Endodermal cell (in vitro differentiated cells): ENCODE measurements around the gene RBM12. TPM values are rescaled to one million over a fixed set of nuclear protein-coding genes. Genes with fewer than 3 reads are reported as not detected.

Source experiments
- DNase-seq: peaks from one replicate; pipeline ENCODE4 v3.0.0-alpha.2; 2017
- H3K27ac ChIP-seq: 2 replicates; pipeline ENCODE4 v1.5.1; 2013; ENCODE audit warnings: mild to moderate bottlenecking, low read depth, low read length, moderate library complexity
- H3K27me3 ChIP-seq: 2 replicates; pipeline ENCODE4 v1.6.1; 2013; ENCODE audit warnings: mild to moderate bottlenecking, low read length, moderate library complexity; ENCODE audit not compliant: insufficient read depth, control insufficient read depth, poor library complexity, severe bottlenecking
- H3K36me3 ChIP-seq: 2 replicates; pipeline ENCODE4 v1.7.0; 2013; ENCODE audit warnings: mild to moderate bottlenecking, low read length, moderate library complexity; ENCODE audit not compliant: control insufficient read depth, insufficient read depth
- H3K4me1 ChIP-seq: one replicate; pipeline ENCODE4 v1.7.0; 2013; ENCODE audit warnings: low read length; ENCODE audit not compliant: control insufficient read depth, insufficient read depth
- H3K4me3 ChIP-seq: 2 replicates; pipeline ENCODE4 v1.5.1; 2013; ENCODE audit warnings: mild to moderate bottlenecking, low read length, moderate library complexity
- H3K9ac ChIP-seq: 2 replicates; pipeline ENCODE4 v1.6.1; 2013; ENCODE audit warnings: mild to moderate bottlenecking, low read length, moderate library complexity; ENCODE audit not compliant: poor library complexity, severe bottlenecking; ENCODE audit errors: extremely low read depth
- H3K9me3 ChIP-seq: 2 replicates; pipeline ENCODE4 v1.6.1; 2013; ENCODE audit warnings: mild to moderate bottlenecking, low read length, moderate library complexity; ENCODE audit not compliant: control insufficient read depth
- H3K27ac Mint-ChIP-seq: 2 replicates; pipeline ENCODE4 v1.8.0; 2020; ENCODE audit warnings: mixed read lengths
- H3K27me3 Mint-ChIP-seq: 2 replicates; pipeline ENCODE4 v1.8.0; 2021; ENCODE audit warnings: mild to moderate bottlenecking, mixed read lengths; ENCODE audit not compliant: insufficient read depth
- H3K36me3 Mint-ChIP-seq: 2 replicates; pipeline ENCODE4 v1.8.0; 2020; ENCODE audit warnings: low read depth, mixed read lengths
- H3K4me1 Mint-ChIP-seq: 2 replicates; pipeline ENCODE4 v1.8.0; 2020; ENCODE audit warnings: mixed read lengths
- H3K4me3 Mint-ChIP-seq: 2 replicates; pipeline ENCODE4 v1.8.0; 2020; ENCODE audit warnings: mild to moderate bottlenecking, moderate library complexity, mixed read lengths
- H3K9me3 Mint-ChIP-seq: 2 replicates; pipeline ENCODE4 v1.8.0; 2020; ENCODE audit warnings: mild to moderate bottlenecking, mixed read lengths
- WGBS, 2 experiments: methylation state at CpG; one replicate each; pipeline versions ENCODE4 v1.1.5 to v1.1.7; 2013; ENCODE audit warnings: missing lambda C conversion rate in 2 of 2, mixed read lengths in 1 of 2; ENCODE audit not compliant: insufficient coverage in 1 of 2, insufficient read length in 1 of 2; 5-methylcytosine and 5-hydroxymethylcytosine counted together
- total RNA-seq, 2 donors: library from RNA; stranded (reverse); fragmentation: NEBNext Ultra II Directional in 1 of 2; extraction: Animal tissue kit (Norgen Biotek cat#: 25700) in 1 of 2; gene quantifications; 2 replicates in 1 of 2; 3 replicates in 1 of 2; pipeline ENCODE4 v1.2.1, GENCODE V29; 2021
- TF ChIP-seq, protein P1 (sequence below): fragments of 200-600 bp; sonication (generic); conservative IDR thresholded peaks from 2 replicates; pipeline ENCODE4 v1.5.0; 2021; ENCODE audit warnings: antibody characterized with exemption, mild to moderate bottlenecking

Gene RBM12
- total RNA-seq, 2 donors from 2014 or later, result 106 to 158 TPM

GRCh38 chr20:35638751-35639150 lies 25.9 kb downstream of the RBM12 start:
- Histone ChIP-seq H3K9me3 (no peaks in the 10 kb centered on the region), H3K4me1 (no peaks in the 10 kb centered on the region), H3K4me3 (no peak overlapping the region), H3K27ac (no peak overlapping the region), H3K9ac (no peak overlapping the region), H3K36me3 (peaks cover 2% of the 10 kb centered on the region), H3K27me3 (no peaks in the 10 kb centered on the region)
- Mint-ChIP-seq H3K27ac (no peak overlapping the region), H3K27me3 (no peaks in the 10 kb centered on the region), H3K4me3 (no peak overlapping the region), H3K9me3 (no peaks in the 10 kb centered on the region), H3K4me1 (peaks cover 24% of the 10 kb centered on the region), H3K36me3 (peaks cover 7% of the 10 kb centered on the region)
- TF ChIP-seq, protein P1, sequence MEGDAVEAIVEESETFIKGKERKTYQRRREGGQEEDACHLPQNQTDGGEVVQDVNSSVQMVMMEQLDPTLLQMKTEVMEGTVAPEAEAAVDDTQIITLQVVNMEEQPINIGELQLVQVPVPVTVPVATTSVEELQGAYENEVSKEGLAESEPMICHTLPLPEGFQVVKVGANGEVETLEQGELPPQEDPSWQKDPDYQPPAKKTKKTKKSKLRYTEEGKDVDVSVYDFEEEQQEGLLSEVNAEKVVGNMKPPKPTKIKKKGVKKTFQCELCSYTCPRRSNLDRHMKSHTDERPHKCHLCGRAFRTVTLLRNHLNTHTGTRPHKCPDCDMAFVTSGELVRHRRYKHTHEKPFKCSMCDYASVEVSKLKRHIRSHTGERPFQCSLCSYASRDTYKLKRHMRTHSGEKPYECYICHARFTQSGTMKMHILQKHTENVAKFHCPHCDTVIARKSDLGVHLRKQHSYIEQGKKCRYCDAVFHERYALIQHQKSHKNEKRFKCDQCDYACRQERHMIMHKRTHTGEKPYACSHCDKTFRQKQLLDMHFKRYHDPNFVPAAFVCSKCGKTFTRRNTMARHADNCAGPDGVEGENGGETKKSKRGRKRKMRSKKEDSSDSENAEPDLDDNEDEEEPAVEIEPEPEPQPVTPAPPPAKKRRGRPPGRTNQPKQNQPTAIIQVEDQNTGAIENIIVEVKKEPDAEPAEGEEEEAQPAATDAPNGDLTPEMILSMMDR, result no peak
- no peak for DNase-seq
- WGBS, 2 experiments, result 87% methylated on average over 2 of the region's 2 CpGs; no CpG with 5 or more reads in 1 of the 2 experiments

GRCh38 chr20:35637276-35637675 lies 27.4 kb downstream of the RBM12 start:
- Histone ChIP-seq H3K27ac (no peak overlapping the region), H3K9ac (no peak overlapping the region), H3K4me1 (no peaks in the 10 kb centered on the region), H3K27me3 (no peaks in the 10 kb centered on the region), H3K4me3 (no peak overlapping the region), H3K9me3 (no peaks in the 10 kb centered on the region), H3K36me3 (peaks cover 11% of the 10 kb centered on the region)
- 94 to 95% methylated on average over 6 of the region's 6 CpGs for WGBS, 2 experiments
- no peak overlapping the region for H3K27ac Mint-ChIP-seq
- peaks cover 18% of the 10 kb centered on the region for H3K4me1 Mint-ChIP-seq
- DNase-seq, result no peak
- H3K27me3 Mint-ChIP-seq, result no peaks in the 10 kb centered on the region
- TF ChIP-seq, protein P1, result no peak
- H3K9me3 Mint-ChIP-seq, result no peaks in the 10 kb centered on the region
- peaks cover 10% of the 10 kb centered on the region for H3K36me3 Mint-ChIP-seq
- H3K4me3 Mint-ChIP-seq, result no peak overlapping the region

DNA sequence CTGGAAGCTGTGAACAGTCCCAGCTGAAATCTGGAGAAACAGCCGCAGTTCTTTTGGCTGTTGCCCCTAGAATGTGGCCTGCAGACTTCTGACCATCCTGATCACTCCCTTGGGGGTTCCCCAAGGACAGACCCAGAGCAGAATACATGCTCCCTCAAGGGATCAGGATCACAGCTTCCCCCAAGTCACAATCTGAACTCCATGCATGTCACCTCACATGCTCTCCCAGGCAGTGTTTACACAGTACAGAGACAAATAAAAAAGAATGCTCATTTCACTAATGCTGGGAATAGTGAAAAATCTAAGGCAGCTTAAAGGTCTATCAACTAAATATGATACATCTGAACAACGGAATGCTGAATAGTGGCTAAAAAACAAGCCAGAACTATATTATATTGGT lies 28.6 kb downstream of the RBM12 start:
- Mint-ChIP-seq H3K27ac (peak overlapping the region; percentile 38), H3K4me1 (peaks cover 18% of the 10 kb centered on the region), H3K36me3 (peaks cover 15% of the 10 kb centered on the region), H3K27me3 (no peaks in the 10 kb centered on the region), H3K4me3 (no peak overlapping the region), H3K9me3 (no peaks in the 10 kb centered on the region)
- Histone ChIP-seq H3K27me3 (no peaks in the 10 kb centered on the region), H3K4me1 (no peaks in the 10 kb centered on the region), H3K4me3 (no peak overlapping the region), H3K27ac (no peak overlapping the region), H3K36me3 (peaks cover 23% of the 10 kb centered on the region), H3K9me3 (no peaks in the 10 kb centered on the region), H3K9ac (no peak overlapping the region)
- 91 to 100% methylated on average over 1 to 2 of the region's 2 CpGs for WGBS, 2 experiments
- DNase-seq, result no peak
- TF ChIP-seq, protein P1, result no peak
